ENCODE measurements around the gene REG1A. TPM values are rescaled to one million over a fixed set of nuclear protein-coding genes. Genes with fewer than 3 reads are reported as not detected.

The REG1A gene
- total RNA-seq, 2 donors from 2014 or later, result not detected

- H3K9me3 Mint-ChIP-seq, result peaks cover 3 to 7% of the 10 kb centered on the region in 2 donors
- H3K4me3 Mint-ChIP-seq, result no peak overlapping the region
- DNase-seq (no peak), ATAC-seq (replicated peaks in 1 of 2) (no peak)
- H3K36me3 Mint-ChIP-seq (ENCODE audit: insufficient read depth in 2 of 2), result peaks cover 0 to 2% of the 10 kb centered on the region in 2 donors
- H3K4me1 Mint-ChIP-seq (ENCODE audit: low read depth), result no peaks in the 10 kb centered on the region
- no peaks in the 10 kb centered on the region for H3K27me3 Mint-ChIP-seq (ENCODE audit: low read depth)
- no peak overlapping the region for H3K27ac Mint-ChIP-seq
These were observed 19.1 kb downstream of the REG1A start for GRCh38 chr2:79139423-79139822.

GRCh38 chr2:79155826-79156476 is 35.7 kb downstream of the REG1A start:
- ATAC-seq (replicated peaks in 1 of 2) (no peak), DNase-seq (no peak)
- H3K36me3 Mint-ChIP-seq (ENCODE audit: insufficient read depth in 2 of 2), result no peaks in the 10 kb centered on the region
- no peak overlapping the region for H3K27ac Mint-ChIP-seq
- no peaks in the 10 kb centered on the region for H3K4me1 Mint-ChIP-seq (ENCODE audit: low read depth)
- H3K27me3 Mint-ChIP-seq (ENCODE audit: low read depth), result no peaks in the 10 kb centered on the region
- H3K9me3 Mint-ChIP-seq, result peaks cover 3 to 13% of the 10 kb centered on the region in 2 donors
- H3K4me3 Mint-ChIP-seq, result no peak overlapping the region

GRCh38 chr2:79159030-79159429 is 38.7 kb downstream of the REG1A start:
- H3K27ac Mint-ChIP-seq, result no peak overlapping the region
- no peaks in the 10 kb centered on the region for H3K4me1 Mint-ChIP-seq (ENCODE audit: low read depth)

GRCh38 chr2:79159653-79160052 is 39.4 kb downstream of the REG1A start, which contains the start of gene REG3A:
Gene REG3A, minus strand, starts transcription at chr2:79159753. Its CDS starts 348 bp downstream, at chr2:79159405.
- Mint-ChIP-seq H3K27me3 (ENCODE audit: low read depth) (no peaks in the 10 kb centered on the region), H3K4me1 (ENCODE audit: low read depth) (no peaks in the 10 kb centered on the region), H3K9me3 (peaks cover 5 to 13% of the 10 kb centered on the region in 2 donors), H3K36me3 (ENCODE audit: insufficient read depth in 2 of 2) (no peaks in the 10 kb centered on the region), H3K4me3 (no peak within 1 kb of the TSS), H3K27ac (no peak within 1 kb of the TSS)
- ATAC-seq (replicated peaks in 1 of 2), result no peak
- DNase-seq, result no peak

More at GRCh38 chr2:79159030-79159429, 38.7 kb downstream of the REG1A start:
- DNase-seq, result no peak
- H3K4me3 Mint-ChIP-seq, result no peak overlapping the region
- H3K9me3 Mint-ChIP-seq, result peaks cover 5 to 12% of the 10 kb centered on the region in 2 donors
- ATAC-seq (replicated peaks in 1 of 2), result no peak
- no peaks in the 10 kb centered on the region for H3K27me3 Mint-ChIP-seq (ENCODE audit: low read depth)
- H3K36me3 Mint-ChIP-seq (ENCODE audit: insufficient read depth in 2 of 2), result no peaks in the 10 kb centered on the region

- no peak overlapping the region for H3K27ac Mint-ChIP-seq
- ATAC-seq (replicated peaks in 1 of 2), result no peak
These were observed 41.8 kb downstream of the REG1A start for GRCh38 chr2:79162132-79162531.

GRCh38 chr2:79162801-79163200 is 42.5 kb downstream of the REG1A start:
- DNase-seq (no peak), ATAC-seq (replicated peaks in 1 of 2) (no peak)
- Mint-ChIP-seq H3K27ac (no peak overlapping the region), H3K4me3 (no peak overlapping the region), H3K27me3 (ENCODE audit: low read depth) (no peaks in the 10 kb centered on the region), H3K9me3 (peaks cover 7 to 18% of the 10 kb centered on the region in 2 donors), H3K36me3 (ENCODE audit: insufficient read depth in 2 of 2) (no peaks in the 10 kb centered on the region), H3K4me1 (ENCODE audit: low read depth) (no peaks in the 10 kb centered on the region)

More at GRCh38 chr2:79162132-79162531, 41.8 kb downstream of the REG1A start:
- no peaks in the 10 kb centered on the region for H3K4me1 Mint-ChIP-seq (ENCODE audit: low read depth)
- no peaks in the 10 kb centered on the region for H3K36me3 Mint-ChIP-seq (ENCODE audit: insufficient read depth in 2 of 2)
- no peaks in the 10 kb centered on the region for H3K27me3 Mint-ChIP-seq (ENCODE audit: low read depth)
- no peak overlapping the region for H3K4me3 Mint-ChIP-seq
- H3K9me3 Mint-ChIP-seq, result peaks cover 7 to 18% of the 10 kb centered on the region in 2 donors
- DNase-seq, result no peak

GRCh38 chr2:79171348-79171958 is 51.2 kb downstream of the REG1A start:
- DNase-seq, result no peak
- peaks cover 0 to 4% of the 10 kb centered on the region in 2 donors for H3K36me3 Mint-ChIP-seq (ENCODE audit: insufficient read depth in 2 of 2)
- no peaks in the 10 kb centered on the region for H3K4me1 Mint-ChIP-seq (ENCODE audit: low read depth)

More at GRCh38 chr2:79171348-79171958, 51.2 kb downstream of the REG1A start:
- H3K9me3 Mint-ChIP-seq, result peaks cover 12 to 15% of the 10 kb centered on the region in 2 donors
- H3K27ac Mint-ChIP-seq, result no peak overlapping the region
- H3K4me3 Mint-ChIP-seq, result no peak overlapping the region
- H3K27me3 Mint-ChIP-seq (ENCODE audit: low read depth), result no peaks in the 10 kb centered on the region
- ATAC-seq (replicated peaks in 1 of 2), result no peak

Other genes starting within 250 kb of the REG1A start
- not detected for gene REG3G, start 94.8 kb upstream of the REG1A start, total RNA-seq
- gene REG1B, start 32.5 kb upstream of the REG1A start, total RNA-seq, result not detected
- gene REG3A, start 39.3 kb downstream of the REG1A start, total RNA-seq, result not detected

Measured in activated T-cell treated with anti-CD3 and anti-CD28 coated beads, Interleukin-2, amount 50 U/mL, for 72 hours (primary cell).